Panc1 (cell line): ENCODE results near the gene PHTF1.

Experiments
- POLR2AphosphoS5 ChIP-seq: IDR thresholded peaks from 2 replicates; pipeline ENCODE4 v1.6.1; 2012; ENCODE audit warnings: mild to moderate bottlenecking, low read depth, low read length, moderate library complexity
- SIN3A ChIP-seq: IDR thresholded peaks from 2 replicates; pipeline ENCODE4 v1.6.1; 2012; ENCODE audit warnings: low read depth, mild to moderate bottlenecking, low read length, moderate library complexity, borderline replicate concordance; ENCODE audit not compliant: insufficient read depth
- TCF7L2 ChIP-seq: IDR thresholded peaks from 2 replicates; pipeline ENCODE4 v1.6.1; 2011; ENCODE audit warnings: mild to moderate bottlenecking, low read depth, low read length, inconsistent platforms
- TF ChIP-seq, protein P1 (sequence below): fragments of 450-650 bp; IDR thresholded peaks from 2 replicates; pipeline ENCODE4 v1.5.1; 2017; ENCODE audit warnings: mild to moderate bottlenecking
- TF ChIP-seq, protein P2 (sequence below), 2 experiments: IDR thresholded peaks; 2 replicates each; pipeline ENCODE4 v1.6.1; 2011 to 2012; ENCODE audit warnings: low read depth in 2 of 2, control low read depth in 1 of 2, low read length in 1 of 2, mild to moderate bottlenecking in 1 of 2, moderate library complexity in 1 of 2; ENCODE audit not compliant: insufficient read depth in 1 of 2

DNA sequence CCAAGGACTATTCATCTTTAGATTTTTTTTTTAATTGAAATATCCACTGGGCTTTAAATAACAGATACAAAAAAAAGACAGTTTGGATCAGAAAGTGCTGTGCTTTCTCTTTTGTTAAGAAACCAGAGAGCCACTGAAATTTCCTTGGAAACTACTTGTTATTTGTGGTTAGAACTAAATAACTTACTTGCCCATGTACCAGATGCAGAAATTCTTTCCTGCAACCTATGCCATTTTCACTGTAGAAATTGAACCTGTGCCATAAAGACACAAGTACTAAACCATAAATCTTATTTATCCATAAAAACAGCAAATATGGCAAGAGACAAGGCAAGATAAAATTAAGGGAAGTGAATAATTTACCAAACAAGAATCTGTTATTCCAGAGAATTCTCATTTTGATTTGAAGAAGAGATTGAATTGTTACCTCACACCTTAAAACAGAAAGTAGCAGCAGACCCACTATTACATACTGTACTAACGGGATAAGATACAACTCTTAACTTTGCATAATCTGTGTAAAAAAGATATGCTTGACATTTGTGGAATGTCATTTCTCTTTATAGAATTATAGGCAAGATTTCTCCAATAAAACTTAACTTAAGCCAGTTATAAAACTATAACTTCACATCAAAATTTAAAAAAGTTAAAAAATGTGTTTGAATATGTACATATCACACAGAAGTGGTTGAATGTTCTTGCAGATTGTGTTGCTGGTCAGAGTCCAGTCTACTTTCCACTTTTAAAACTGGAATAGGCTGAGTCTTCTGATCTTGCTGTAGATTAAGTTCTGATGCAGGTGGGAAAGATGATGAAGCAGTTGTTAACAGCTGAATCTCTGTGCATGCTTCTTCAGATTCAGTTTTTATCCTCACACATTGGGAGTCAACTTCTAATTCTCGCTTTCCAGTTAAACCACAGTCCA lies 6.3 kb upstream of the PHTF1 start:
- TF ChIP-seq, protein P1, sequence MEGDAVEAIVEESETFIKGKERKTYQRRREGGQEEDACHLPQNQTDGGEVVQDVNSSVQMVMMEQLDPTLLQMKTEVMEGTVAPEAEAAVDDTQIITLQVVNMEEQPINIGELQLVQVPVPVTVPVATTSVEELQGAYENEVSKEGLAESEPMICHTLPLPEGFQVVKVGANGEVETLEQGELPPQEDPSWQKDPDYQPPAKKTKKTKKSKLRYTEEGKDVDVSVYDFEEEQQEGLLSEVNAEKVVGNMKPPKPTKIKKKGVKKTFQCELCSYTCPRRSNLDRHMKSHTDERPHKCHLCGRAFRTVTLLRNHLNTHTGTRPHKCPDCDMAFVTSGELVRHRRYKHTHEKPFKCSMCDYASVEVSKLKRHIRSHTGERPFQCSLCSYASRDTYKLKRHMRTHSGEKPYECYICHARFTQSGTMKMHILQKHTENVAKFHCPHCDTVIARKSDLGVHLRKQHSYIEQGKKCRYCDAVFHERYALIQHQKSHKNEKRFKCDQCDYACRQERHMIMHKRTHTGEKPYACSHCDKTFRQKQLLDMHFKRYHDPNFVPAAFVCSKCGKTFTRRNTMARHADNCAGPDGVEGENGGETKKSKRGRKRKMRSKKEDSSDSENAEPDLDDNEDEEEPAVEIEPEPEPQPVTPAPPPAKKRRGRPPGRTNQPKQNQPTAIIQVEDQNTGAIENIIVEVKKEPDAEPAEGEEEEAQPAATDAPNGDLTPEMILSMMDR: no peak
- TF ChIP-seq POLR2AphosphoS5 (no peak), SIN3A (no peak), TCF7L2 (no peak)
- TF ChIP-seq, protein P2, sequence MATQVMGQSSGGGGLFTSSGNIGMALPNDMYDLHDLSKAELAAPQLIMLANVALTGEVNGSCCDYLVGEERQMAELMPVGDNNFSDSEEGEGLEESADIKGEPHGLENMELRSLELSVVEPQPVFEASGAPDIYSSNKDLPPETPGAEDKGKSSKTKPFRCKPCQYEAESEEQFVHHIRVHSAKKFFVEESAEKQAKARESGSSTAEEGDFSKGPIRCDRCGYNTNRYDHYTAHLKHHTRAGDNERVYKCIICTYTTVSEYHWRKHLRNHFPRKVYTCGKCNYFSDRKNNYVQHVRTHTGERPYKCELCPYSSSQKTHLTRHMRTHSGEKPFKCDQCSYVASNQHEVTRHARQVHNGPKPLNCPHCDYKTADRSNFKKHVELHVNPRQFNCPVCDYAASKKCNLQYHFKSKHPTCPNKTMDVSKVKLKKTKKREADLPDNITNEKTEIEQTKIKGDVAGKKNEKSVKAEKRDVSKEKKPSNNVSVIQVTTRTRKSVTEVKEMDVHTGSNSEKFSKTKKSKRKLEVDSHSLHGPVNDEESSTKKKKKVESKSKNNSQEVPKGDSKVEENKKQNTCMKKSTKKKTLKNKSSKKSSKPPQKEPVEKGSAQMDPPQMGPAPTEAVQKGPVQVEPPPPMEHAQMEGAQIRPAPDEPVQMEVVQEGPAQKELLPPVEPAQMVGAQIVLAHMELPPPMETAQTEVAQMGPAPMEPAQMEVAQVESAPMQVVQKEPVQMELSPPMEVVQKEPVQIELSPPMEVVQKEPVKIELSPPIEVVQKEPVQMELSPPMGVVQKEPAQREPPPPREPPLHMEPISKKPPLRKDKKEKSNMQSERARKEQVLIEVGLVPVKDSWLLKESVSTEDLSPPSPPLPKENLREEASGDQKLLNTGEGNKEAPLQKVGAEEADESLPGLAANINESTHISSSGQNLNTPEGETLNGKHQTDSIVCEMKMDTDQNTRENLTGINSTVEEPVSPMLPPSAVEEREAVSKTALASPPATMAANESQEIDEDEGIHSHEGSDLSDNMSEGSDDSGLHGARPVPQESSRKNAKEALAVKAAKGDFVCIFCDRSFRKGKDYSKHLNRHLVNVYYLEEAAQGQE (IDR thresholded peaks at IDR 0.05; ENCODE audit: insufficient read depth in 1 of 2, low read depth in 2 of 2, low read length in 1 of 2): no peak
